AG04450 (cell line): Measurements from ENCODE around the gene TMEM52. TPM values are rescaled to one million over a fixed set of nuclear protein-coding genes. Genes with fewer than 3 reads are reported as not detected.

Experiments used
- CTCF ChIA-PET: fragments of 300-600, 350-600 bp; formaldehyde crosslinking; extraction: SDS; loops from one replicate; lab custom pipeline; 2022; ENCODE audit warnings: antibody characterized with exemption, inconsistent platforms; lab: Charles Lee
- POLR2A ChIA-PET: fragments of 350-600 bp; formaldehyde crosslinking; extraction: SDS; loops from one replicate; lab custom pipeline; 2021; ENCODE audit warnings: antibody characterized with exemption, inconsistent platforms; lab: Yijun Ruan, JAX
- DNase-seq: peaks from one replicate; pipeline ENCODE4 v3.0.0-alpha.2; 2011; ENCODE audit warnings: low read depth, low spot score
- H3K27ac ChIP-seq: one replicate; pipeline ENCODE4 v1.5.1; 2012; ENCODE audit warnings: low read depth, low read length, control low read depth
- H3K27me3 ChIP-seq: one replicate; pipeline ENCODE4 v1.6.0; 2012; ENCODE audit warnings: low read length; ENCODE audit not compliant: control insufficient read depth, insufficient read depth
- H3K4me3 ChIP-seq: 2 replicates; pipeline ENCODE4 v1.5.1; 2011; ENCODE audit warnings: mild to moderate bottlenecking, low read depth, low read length, control low read depth
- H3K9me3 ChIP-seq: 2 replicates; pipeline ENCODE4 v1.5.1; 2012; ENCODE audit warnings: low read length; ENCODE audit not compliant: control insufficient read depth, insufficient read depth
- CTCF ChIP-seq: IDR thresholded peaks from 2 replicates; pipeline ENCODE4 v1.5.1; 2011; ENCODE audit warnings: low read depth, low read length, control low read depth, inconsistent platforms
- polyA plus RNA-seq: library from polyadenylated mRNA; depleted of rRNA; stranded (reverse); fragments of >200 nt; gene quantifications from 2 replicates; pipeline ENCODE4 v1.2.3, GENCODE V29; 2011

Gene TMEM52
- polyA plus RNA-seq, 1 experiment, result 0.30 TPM

GRCh38 chr1:1929102-1929638 lies 10.1 kb upstream of the TMEM52 start:
- ChIA-PET POLR2A (no interaction called here), CTCF (no interaction called here)
- no peak for TF ChIP-seq CTCF
- no peak for DNase-seq
- Histone ChIP-seq H3K27ac (no peak overlapping the region), H3K27me3 (no peaks in the 10 kb centered on the region), H3K9me3 (peaks cover 28% of the 10 kb centered on the region), H3K4me3 (no peak overlapping the region)

DNA sequence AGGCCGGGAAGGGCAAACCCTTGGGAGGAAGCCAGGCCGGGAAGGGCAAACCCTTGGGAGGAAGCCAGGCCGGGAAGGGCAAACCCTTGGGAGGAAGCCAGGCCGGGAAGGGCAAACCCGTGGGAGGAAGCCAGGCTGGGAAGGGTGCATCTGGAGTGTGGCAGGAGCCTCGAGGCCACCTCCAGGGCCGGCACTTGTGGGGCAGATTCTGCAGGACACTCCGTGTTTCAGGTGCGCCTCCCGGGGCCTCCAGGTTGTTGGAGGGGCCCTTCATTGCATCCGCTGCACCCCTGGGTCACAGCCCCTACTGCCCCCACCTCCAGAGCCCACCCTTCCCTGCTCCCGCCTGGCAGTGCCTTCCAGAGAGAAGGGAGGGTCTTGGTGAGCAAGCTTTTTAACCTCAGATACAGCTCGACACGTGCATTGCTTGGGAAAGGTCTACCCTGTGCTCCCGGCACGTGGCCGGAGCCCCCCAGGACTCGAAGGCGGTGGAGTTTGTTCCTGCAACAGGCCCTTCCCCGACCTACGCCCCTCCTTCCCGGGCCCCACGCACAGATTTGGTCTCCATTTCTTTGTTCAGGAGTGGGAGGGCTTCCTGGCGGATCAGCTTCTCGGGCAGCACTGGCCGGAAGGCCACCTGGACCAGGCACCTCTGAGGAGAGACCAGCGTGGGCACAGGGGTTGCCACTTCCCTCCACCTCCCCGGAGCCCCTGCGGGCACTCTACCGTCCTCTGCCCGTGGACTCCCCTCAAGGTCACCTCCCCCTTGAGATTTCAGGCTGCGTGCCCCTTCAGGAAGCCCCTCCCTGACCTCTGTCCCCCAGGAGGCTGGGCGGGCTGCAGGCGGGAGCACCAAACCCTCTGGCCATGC lies 9.4 kb upstream of the TMEM52 start:
- no peaks in the 10 kb centered on the region for H3K27me3 ChIP-seq
- CTCF ChIA-PET, result no interaction called here
- no peak overlapping the region for H3K27ac ChIP-seq
- peaks cover 25% of the 10 kb centered on the region; the same call in 1 of the 2 replicates for H3K9me3 ChIP-seq
- TF ChIP-seq CTCF, result no peak
- no peak overlapping the region for H3K4me3 ChIP-seq
- POLR2A ChIA-PET, result no interaction called here
- no peak for DNase-seq

- Histone ChIP-seq H3K4me3 (no peak overlapping the region), H3K27ac (no peak overlapping the region), H3K9me3 (peaks cover 25% of the 10 kb centered on the region; the same call in 1 of the 2 replicates), H3K27me3 (no peaks in the 10 kb centered on the region)
- ChIA-PET CTCF (no interaction called here), POLR2A (no interaction called here)
- TF ChIP-seq CTCF, result no peak
- DNase-seq, result no peak
These were observed 8.7 kb upstream of the TMEM52 start for GRCh38 chr1:1927751-1928150.

GRCh38 chr1:1926886-1927660 lies 8.0 kb upstream of the TMEM52 start:
- DNase-seq, result no peak
- Histone ChIP-seq H3K4me3 (no peak overlapping the region), H3K27ac (no peak overlapping the region), H3K27me3 (peaks cover 2% of the 10 kb centered on the region), H3K9me3 (peaks cover 25% of the 10 kb centered on the region; the same call in 1 of the 2 replicates)
- no peak for TF ChIP-seq CTCF
- ChIA-PET CTCF (no interaction called here), POLR2A (no interaction called here)
